Measurements from ENCODE around the gene SRBD1.

Gene SRBD1

GRCh38 chr2:45595721-45596435 lies 15.2 kb downstream of the SRBD1 start:
- DNase-seq (ENCODE audit: low read depth) = no peak

DNA sequence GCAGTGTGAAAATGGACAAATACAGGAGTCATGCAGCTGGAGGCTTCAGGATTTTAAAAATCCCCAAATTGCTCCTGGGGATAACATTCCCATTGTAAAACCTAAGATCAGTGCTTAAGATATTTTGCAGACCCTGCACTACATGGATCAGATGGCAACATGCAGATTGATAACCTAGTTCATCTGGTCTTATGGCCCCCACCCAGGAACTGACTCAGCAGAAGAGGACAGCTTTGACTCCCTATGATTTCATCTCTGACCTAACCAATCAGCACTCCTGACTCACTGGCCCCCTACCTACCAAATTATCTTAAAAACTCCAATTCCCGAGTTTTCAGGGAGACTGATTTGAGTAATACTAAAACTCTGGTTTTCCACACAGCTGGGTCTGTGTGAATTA lies 20.0 kb downstream of the SRBD1 start:
- no peak for DNase-seq (ENCODE audit: low read depth)

DNA sequence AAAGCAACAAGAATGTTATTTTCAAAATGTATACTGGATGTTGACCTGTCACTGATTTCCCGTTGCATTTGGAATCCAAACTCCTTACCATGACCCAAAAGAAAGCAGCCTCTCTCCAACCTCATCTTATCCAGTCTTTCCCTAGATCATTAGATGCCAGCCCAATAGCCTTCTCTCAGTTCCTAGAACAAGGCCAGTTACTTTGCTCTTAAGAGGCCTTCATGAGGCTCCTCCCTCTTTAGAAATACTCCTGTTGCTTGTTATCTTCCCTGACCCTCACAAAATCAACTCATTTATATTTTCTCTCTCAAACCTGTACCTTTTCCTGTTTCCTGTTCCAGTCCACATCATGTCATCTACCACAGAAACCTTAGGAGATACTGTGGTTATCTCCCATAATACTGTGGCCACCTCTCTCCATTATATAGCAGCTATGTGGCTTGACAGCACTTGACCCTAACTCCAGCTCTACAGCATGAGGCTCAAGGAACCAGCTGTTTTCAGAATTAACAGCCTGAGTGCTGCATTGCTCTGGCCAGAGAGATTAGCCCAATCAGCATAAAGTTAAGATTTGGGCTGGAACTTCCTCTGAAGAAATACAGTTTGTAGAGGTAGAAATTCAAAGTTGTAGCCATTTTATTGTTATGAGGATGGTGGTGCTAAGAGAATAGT lies 22.8 kb downstream of the SRBD1 start:
- DNase-seq (ENCODE audit: low read depth) = no peak

- no peak for DNase-seq (ENCODE audit: low read depth)
These were observed 24.5 kb downstream of the SRBD1 start for GRCh38 chr2:45586600-45586999.

DNA sequence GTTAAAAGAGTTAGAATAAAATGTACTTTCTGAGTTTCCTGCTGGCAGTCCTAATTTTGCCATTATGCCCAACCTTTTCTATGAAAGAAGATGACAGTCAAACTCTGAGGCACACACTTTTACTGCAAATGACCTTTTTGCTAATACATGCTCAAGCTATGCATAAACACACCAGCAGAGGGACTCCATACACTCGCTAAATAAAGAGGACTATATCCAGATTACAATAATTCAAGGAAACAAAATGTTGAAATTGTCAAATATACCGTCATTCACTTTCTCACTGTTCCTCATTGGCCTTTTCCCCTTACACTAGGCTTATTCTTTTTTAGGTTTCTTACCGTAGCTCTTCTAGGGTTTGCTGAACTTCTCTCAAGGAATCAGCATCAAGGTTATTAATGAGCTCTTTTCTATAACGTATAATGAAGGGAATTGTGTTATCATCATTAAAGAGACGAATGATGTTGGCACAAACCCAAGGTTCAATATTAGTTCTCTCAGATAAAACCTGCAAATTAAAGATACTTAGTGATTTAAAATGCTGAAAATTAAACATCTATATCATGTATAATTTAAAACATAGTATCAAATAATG lies 25.7 kb downstream of the SRBD1 start:
- no peak for DNase-seq (ENCODE audit: low read depth)

DNA sequence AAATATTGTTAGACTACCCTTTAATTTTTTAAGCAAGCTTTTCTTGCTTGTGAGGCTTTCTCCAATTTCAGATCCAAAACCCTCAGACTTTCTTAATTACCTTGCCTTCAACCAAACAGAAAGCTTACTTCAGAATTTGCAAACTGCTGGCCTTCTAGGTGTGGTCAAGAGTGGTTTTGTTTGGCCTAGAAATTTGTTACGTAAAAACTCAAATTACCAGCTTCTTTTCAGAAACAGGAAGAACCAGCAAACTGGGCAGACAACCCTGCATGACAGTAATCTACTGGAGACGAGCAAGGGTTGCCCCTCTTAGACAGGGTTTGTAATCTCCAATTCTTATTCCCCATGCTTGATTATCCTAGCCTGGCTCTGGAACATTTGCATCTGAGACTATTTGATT lies 27.1 kb downstream of the SRBD1 start:
- DNase-seq (ENCODE audit: low read depth) = no peak

DNA sequence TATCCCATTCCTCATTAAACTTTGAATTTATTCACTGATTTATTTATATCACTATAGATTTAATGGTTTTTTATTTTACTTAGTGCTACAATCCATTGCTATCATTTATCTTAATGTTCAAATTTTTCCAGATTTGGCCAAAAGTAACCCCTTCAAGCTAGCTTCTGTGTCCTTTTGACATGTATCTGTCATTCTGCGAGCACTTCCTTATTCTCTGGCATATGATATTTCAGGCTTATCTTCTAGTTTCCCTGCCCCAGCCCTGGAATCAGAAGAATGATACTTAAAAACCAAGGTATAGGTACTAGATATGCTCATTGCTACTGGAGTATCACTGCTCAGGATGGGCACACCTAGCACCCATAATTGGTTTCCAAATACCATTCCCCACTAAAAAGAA lies 28.5 kb downstream of the SRBD1 start:
- DNase-seq (ENCODE audit: low read depth) = no peak

DNA sequence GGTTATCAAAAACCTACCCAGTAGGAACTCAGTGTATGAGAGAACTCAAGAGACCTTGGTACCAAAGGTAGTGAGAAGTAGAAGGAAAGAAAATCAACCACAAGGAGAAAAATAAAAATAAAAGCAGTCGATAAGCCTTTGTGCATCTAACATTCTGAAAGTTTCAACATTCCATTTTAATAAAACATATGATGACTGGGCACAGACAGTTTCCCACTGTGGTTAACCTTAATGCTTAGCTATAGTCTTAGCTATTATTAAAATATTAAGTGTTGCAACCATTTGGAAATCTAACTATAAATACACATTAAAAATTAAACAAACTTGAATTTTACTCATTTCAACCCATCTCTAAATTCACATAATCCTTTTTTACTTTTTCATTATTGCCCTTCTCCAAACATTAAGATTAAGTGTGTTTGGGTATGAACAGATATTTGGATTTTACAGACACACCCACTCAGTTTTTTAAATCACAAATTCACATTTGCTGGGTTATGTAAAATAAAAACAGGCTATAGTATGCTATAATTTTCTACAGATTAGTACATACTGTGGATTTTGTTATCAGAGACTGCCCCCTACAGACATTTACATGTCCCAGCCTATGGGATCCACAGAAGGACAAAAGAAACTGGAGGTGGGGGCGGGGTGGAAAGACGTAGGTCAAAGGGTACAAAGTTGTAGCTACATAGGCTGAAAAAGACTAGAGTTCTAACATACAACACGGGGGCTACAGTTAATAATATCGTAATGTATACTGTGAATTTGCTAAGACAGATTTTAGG lies 32.8 kb downstream of the SRBD1 start:
- DNase-seq (ENCODE audit: low read depth) = no peak

GRCh38 chr2:45577441-45577840 lies 33.6 kb downstream of the SRBD1 start:
- DNase-seq (ENCODE audit: low read depth) = no peak

DNA sequence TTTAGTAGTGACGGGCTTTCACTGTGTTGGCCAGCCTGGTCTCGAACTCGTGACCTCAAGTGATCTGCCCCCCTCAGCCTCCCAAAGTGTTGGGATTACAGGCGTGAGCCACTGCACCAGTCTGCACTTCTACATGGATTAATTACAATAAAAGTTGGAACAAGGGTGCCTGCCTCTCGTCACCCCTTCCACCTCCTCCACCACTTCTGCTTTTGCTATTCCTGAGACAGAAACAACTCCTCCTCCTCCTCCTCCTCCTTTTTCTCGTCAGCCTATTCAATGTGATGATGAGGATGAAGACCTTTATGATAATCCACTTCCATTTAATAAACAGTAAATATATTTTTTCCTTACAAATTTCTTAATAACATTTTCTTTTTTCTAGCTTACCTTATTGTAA lies 35.2 kb downstream of the SRBD1 start:
- DNase-seq (ENCODE audit: low read depth) = no peak

GRCh38 chr2:45572979-45573378 lies 38.1 kb downstream of the SRBD1 start:
- DNase-seq (ENCODE audit: low read depth) = no peak

- DNase-seq (ENCODE audit: low read depth) = no peak
These were observed 39.1 kb downstream of the SRBD1 start for GRCh38 chr2:45571940-45572339.

GRCh38 chr2:45570671-45571334 lies 40.3 kb downstream of the SRBD1 start:
- DNase-seq (ENCODE audit: low read depth) = no peak

DNA sequence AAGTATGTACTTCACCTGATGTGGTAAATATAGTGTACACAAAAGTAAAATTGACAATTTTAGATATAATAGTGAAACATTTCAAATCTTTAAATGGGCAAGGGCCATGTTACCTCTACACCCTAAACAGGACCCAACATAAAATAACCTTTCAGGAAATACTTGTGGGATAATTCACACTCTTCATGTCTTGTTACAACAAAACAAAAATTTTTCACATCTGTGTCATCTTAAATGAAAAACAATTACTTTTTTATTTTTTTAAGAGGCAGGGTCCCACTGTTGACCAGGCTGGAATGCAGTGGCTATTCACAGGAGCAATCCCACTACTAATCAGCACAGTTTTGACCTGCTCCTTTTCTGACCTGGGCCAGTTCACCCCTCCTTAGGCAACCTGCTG lies 42.1 kb downstream of the SRBD1 start:
- no peak for DNase-seq (ENCODE audit: low read depth)

GRCh38 chr2:45567974-45568789 lies 42.9 kb downstream of the SRBD1 start:
- DNase-seq (ENCODE audit: low read depth) = no peak

DNA sequence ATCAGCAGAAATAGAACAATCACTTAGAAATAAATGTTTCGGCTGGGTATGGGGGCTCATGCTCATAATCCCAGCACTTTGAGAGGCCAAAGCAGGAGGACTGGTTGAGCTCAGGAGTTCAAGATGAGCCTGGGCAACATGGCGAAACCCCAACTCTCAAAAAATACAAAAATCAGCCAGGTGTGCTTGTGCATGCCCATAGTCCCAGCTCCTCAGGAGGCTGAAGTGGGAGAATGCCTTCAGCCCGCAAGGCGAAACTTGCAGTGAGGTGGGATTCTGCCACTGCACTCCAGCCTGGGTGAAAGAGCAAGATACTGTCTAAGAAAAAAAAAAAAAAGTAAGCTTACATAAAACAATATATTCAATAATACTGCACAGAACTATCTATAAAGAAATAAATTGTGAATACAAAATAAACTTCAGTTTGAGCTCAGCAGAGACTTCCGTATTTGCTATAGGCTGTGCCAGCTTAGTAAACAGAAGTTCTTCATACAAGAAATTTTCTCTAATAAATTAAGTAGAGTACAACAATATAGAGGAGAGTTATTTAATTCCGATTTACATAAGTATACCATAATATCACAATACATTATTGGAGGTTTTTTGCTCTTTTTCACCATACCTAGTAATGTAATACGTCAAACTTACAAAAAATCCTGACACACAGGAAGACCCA lies 43.6 kb downstream of the SRBD1 start:
- DNase-seq (ENCODE audit: low read depth) = no peak

DNA sequence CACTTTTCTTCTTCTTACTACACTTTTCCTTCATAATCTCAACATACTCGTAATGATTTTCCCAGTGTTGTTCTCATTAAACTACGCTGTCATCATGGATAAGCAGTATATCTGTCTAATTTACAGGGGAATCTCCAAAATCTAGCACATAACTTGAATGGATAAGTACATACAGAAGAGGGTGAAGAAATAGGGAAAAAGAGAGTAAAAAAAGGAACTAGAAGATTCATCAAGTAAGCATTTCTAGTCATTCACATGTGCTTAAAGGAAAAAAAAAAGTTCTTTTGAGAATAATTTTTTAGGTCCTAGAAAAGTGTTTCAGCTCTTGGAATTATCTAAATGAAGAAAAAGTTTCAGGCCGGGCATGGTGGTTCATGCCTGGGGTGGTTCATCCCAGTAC lies 51.6 kb downstream of the SRBD1 start:
- DNase-seq (ENCODE audit: low read depth) = no peak

DNA sequence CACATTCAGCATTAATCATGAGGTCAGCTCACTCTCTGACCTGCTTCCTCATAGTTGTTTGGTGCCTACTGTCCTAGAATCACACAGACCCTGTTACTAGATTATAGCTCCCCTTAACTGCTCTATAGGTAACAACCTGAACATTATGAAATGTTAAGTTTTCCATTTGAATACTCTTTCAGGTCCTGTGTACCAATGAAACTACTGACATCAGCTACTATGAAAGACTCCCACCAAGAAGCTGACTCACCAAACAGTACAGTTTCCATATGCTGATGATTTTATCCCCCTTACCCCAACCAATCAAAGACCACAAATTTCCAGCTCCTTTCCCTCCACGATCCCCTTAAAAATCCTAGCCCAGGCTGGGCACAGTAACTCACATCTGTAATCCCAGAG lies 56.3 kb downstream of the SRBD1 start:
- DNase-seq (ENCODE audit: low read depth) = no peak

DNA sequence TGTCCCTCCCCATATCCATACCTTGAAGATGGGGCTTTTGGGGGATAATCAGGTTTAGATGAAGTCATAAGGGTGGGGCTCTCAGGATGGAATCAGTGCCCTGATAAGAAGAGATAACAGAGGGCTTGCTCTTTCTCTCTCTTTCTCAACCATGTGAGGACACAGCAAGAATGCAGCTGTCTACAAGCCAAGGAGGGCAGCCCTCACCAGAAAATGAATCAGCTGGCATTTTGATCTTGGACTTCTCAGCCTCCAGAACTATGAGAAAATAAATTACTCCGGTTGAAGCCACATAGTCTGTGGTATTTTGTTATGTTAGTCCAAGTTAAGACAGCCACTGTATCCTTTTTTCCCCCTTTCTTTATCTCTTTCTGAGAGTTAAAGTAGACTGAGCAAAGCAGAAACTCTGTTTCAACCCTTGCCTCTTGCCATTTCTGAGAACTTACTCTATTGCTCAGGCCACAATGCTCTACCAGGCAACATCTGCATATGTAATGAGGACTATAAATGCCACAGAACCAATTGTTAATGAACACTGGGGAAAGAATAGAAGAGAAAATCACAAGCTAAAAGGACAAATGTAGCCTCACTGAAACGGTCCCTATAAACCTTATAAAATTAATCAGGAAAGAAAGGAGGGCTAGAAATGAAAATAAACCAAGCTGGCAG lies 56.9 kb downstream of the SRBD1 start:
- DNase-seq (ENCODE audit: low read depth) = no peak

DNA sequence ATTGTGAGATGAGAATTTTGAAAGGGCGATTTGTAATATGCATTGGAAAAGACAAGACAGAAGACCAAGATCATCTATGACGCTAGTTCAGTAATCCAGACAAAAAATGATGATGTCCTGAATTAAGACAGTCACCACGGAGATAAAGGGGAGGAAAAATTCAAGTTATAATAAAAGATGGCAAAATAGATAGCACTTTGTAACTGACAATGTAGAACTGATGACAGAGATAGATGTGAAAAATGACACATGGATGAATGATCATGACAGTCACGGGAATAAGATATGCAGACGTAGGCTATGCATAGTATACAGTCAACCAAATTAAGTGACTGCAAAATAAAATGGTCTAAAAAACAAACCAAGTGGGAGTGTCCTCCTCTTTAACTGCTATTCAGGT lies 59.2 kb downstream of the SRBD1 start:
- no peak for DNase-seq (ENCODE audit: low read depth)

Data from stimulated activated CD8-positive, alpha-beta memory T cell treated with anti-CD3 and anti-CD28 coated beads, Interleukin-15, amount 100 ng/mL, for 24 hours (primary cell).